ENCODE data around the gene RTN4R.

RTN4R gene

GRCh38 chr22:20226760-20227350 is 41.3 kb downstream of the RTN4R start:
- FAIRE-seq: no peak

GRCh38 chr22:20226077-20226716 is 41.9 kb downstream of the RTN4R start:
- no peak for FAIRE-seq

GRCh38 chr22:20225693-20225966 is 42.5 kb downstream of the RTN4R start:
- no peak for FAIRE-seq

- no peak for FAIRE-seq
These were observed 43.0 kb downstream of the RTN4R start for GRCh38 chr22:20224917-20225692.

- no peak for FAIRE-seq
These were observed 43.9 kb downstream of the RTN4R start for GRCh38 chr22:20224256-20224626.

GRCh38 chr22:20223421-20224255 is 44.5 kb downstream of the RTN4R start:
- FAIRE-seq: no peak

- FAIRE-seq: no peak
These were observed 45.2 kb downstream of the RTN4R start for GRCh38 chr22:20222764-20223420.

GRCh38 chr22:20221421-20222340 is 46.4 kb downstream of the RTN4R start:
- FAIRE-seq: no peak

- no peak for FAIRE-seq
These were observed 47.5 kb downstream of the RTN4R start for GRCh38 chr22:20220629-20221026.

GRCh38 chr22:20219667-20220628 is 48.2 kb downstream of the RTN4R start:
- FAIRE-seq: no peak

- FAIRE-seq: no peak
These were observed 49.1 kb downstream of the RTN4R start for GRCh38 chr22:20218987-20219386.

GRCh38 chr22:20218326-20218872 is 49.7 kb downstream of the RTN4R start:
- FAIRE-seq: no peak

GRCh38 chr22:20217563-20217962 is 50.6 kb downstream of the RTN4R start:
- FAIRE-seq: no peak

GRCh38 chr22:20216863-20217499 is 51.1 kb downstream of the RTN4R start:
- FAIRE-seq: no peak

- no peak for FAIRE-seq
These were observed 52.4 kb downstream of the RTN4R start for GRCh38 chr22:20215742-20216141.

GRCh38 chr22:20214853-20215252 is 53.3 kb downstream of the RTN4R start:
- FAIRE-seq: no peak

GRCh38 chr22:20213833-20214708 is 54.0 kb downstream of the RTN4R start:
- FAIRE-seq: no peak
